HG03066 (cell line): Measurements from ENCODE around the gene CNNM4.

Source experiments
- ATAC-seq: cut with Tn5 transposase; IDR thresholded peaks from one replicate; pipeline ENCODE4 v1.9.1; 2021; ENCODE audit warnings: low read depth; ENCODE audit not compliant: unreplicated experiment

CNNM4 gene

GRCh38 chr2:96809216-96809882 is 48.6 kb downstream of the CNNM4 start:
- ATAC-seq: no peak

GRCh38 chr2:96809951-96810782 is 49.5 kb downstream of the CNNM4 start:
- no peak for ATAC-seq

GRCh38 chr2:96810783-96811192 is 50.1 kb downstream of the CNNM4 start:
- no peak for ATAC-seq

- ATAC-seq: no peak
These were observed 51.2 kb downstream of the CNNM4 start for GRCh38 chr2:96811917-96812316.

- no peak for ATAC-seq
These were observed 53.0 kb downstream of the CNNM4 start for GRCh38 chr2:96813656-96814055.

- ATAC-seq: no peak
These were observed 54.8 kb downstream of the CNNM4 start for GRCh38 chr2:96815326-96816126.

- peak; percentile 89 for ATAC-seq
These were observed 55.6 kb downstream of the CNNM4 start, which contains the start of gene CNNM3 for GRCh38 chr2:96816127-96816835. TSS of gene CNNM3 (plus strand) at chr2:96816268. CDS start at chr2:96816278, 10 bp downstream.

GRCh38 chr2:96816836-96817702 is 56.4 kb downstream of the CNNM4 start:
- no peak for ATAC-seq

GRCh38 chr2:96817882-96818281 is 57.2 kb downstream of the CNNM4 start:
- no peak for ATAC-seq

- ATAC-seq: no peak
These were observed 58.6 kb downstream of the CNNM4 start for GRCh38 chr2:96819128-96819875.

- ATAC-seq: no peak
These were observed 59.3 kb downstream of the CNNM4 start for GRCh38 chr2:96819876-96820511.

- no peak for ATAC-seq
These were observed 60.5 kb downstream of the CNNM4 start for GRCh38 chr2:96821113-96821675.

- no peak for ATAC-seq
These were observed 62.1 kb downstream of the CNNM4 start for GRCh38 chr2:96822786-96823185.

GRCh38 chr2:96823198-96823597 is 62.5 kb downstream of the CNNM4 start:
- no peak for ATAC-seq

GRCh38 chr2:96824079-96824870 is 63.6 kb downstream of the CNNM4 start:
- no peak for ATAC-seq

GRCh38 chr2:96825057-96825456 is 64.4 kb downstream of the CNNM4 start:
- ATAC-seq: no peak

GRCh38 chr2:96826546-96827278 is 66.0 kb downstream of the CNNM4 start:
- no peak for ATAC-seq
